Measurements from ENCODE around the gene SHISAL1.
A peak's percentile ranks its signal among the peaks of the same experiment; 100 is the strongest.
"Not testable (repeated sequence)": the region's sequence is repeated elsewhere in the genome, so short reads cannot be mapped to it uniquely, and the experiment has no call there.

SHISAL1 gene

GRCh38 chr22:44328326-44328725, 15.6 kb upstream of the SHISAL1 start:
- DNase-seq = no peak

- DNase-seq = no peak
These were observed 13.7 kb upstream of the SHISAL1 start for GRCh38 chr22:44326491-44326885.

- peak in 1 of 2 donors; percentile 14 for DNase-seq
These were observed 13.2 kb upstream of the SHISAL1 start for GRCh38 chr22:44325718-44326490.

GRCh38 chr22:44323140-44323790, 10.5 kb upstream of the SHISAL1 start:
- DNase-seq = not testable (repeated sequence)

GRCh38 chr22:44319685-44320084, 6.9 kb upstream of the SHISAL1 start:
- no peak for DNase-seq

- DNase-seq = no peak
These were observed 6.0 kb upstream of the SHISAL1 start for GRCh38 chr22:44318751-44319150.

GRCh38 chr22:44317886-44318637, 5.3 kb upstream of the SHISAL1 start:
- DNase-seq = no peak

GRCh38 chr22:44317123-44317444, 4.3 kb upstream of the SHISAL1 start:
- no peak for DNase-seq

- no peak for DNase-seq
These were observed 3.8 kb upstream of the SHISAL1 start for GRCh38 chr22:44316393-44317122.

- DNase-seq = no peak
These were observed 1.8 kb upstream of the SHISAL1 start for GRCh38 chr22:44314425-44315067.

- no peak for DNase-seq
These were observed 745 bp upstream of the SHISAL1 start for GRCh38 chr22:44313385-44314006.

- peak in 1 of 2 donors; percentile 6 for DNase-seq
These were observed 938 bp downstream of the SHISAL1 start for GRCh38 chr22:44311855-44312170.

GRCh38 chr22:44311104-44311854, 1.5 kb downstream of the SHISAL1 start:
- no peak for DNase-seq

- no peak for DNase-seq
These were observed 3.1 kb downstream of the SHISAL1 start for GRCh38 chr22:44309647-44310046.

GRCh38 chr22:44309137-44309536, 3.6 kb downstream of the SHISAL1 start:
- peak; percentile 67 to 87 for DNase-seq

GRCh38 chr22:44307509-44308169, 5.1 kb downstream of the SHISAL1 start:
- no peak for DNase-seq

GRCh38 chr22:44305888-44306287, 6.9 kb downstream of the SHISAL1 start:
- no peak for DNase-seq

GRCh38 chr22:44305455-44305854, 7.3 kb downstream of the SHISAL1 start:
- no peak for DNase-seq

- DNase-seq = no peak
These were observed 7.8 kb downstream of the SHISAL1 start for GRCh38 chr22:44304911-44305310.

GRCh38 chr22:44304354-44304753, 8.4 kb downstream of the SHISAL1 start:
- DNase-seq = no peak

GRCh38 chr22:44302363-44302762, 10.4 kb downstream of the SHISAL1 start:
- not testable (repeated sequence) for DNase-seq

All from inflammatory macrophage (primary cell).